ENCODE measurements around the gene FRYL. TPM values are rescaled to one million over a fixed set of nuclear protein-coding genes. Genes with fewer than 3 reads are reported as not detected.

Gene FRYL
- total RNA-seq, 2 experiments from 2014 or later, result 80.8 to 97.3 TPM

GRCh38 chr4:48575964-48576363 lies 204.1 kb downstream of the FRYL start:
- no peak overlapping the region for H3K4me3 Mint-ChIP-seq
- no peak for DNase-seq
- H3K9me3 Mint-ChIP-seq (ENCODE audit: low read depth), result no peaks in the 10 kb centered on the region
- ATAC-seq, result no peak
- H3K27ac Mint-ChIP-seq, result no peak overlapping the region
- CTCF ChIA-PET, result interaction anchor here (0.7 to 0.9 kb wide), 2 partner anchors 65 to 690 kb away, joined by 3 read pairs; no protein-coding TSS in a partner anchor
- H3K36me3 Mint-ChIP-seq, result peaks cover 22% of the 10 kb centered on the region
- peaks cover 4% of the 10 kb centered on the region for H3K4me1 Mint-ChIP-seq
- no peaks in the 10 kb centered on the region for H3K27me3 Mint-ChIP-seq

DNA sequence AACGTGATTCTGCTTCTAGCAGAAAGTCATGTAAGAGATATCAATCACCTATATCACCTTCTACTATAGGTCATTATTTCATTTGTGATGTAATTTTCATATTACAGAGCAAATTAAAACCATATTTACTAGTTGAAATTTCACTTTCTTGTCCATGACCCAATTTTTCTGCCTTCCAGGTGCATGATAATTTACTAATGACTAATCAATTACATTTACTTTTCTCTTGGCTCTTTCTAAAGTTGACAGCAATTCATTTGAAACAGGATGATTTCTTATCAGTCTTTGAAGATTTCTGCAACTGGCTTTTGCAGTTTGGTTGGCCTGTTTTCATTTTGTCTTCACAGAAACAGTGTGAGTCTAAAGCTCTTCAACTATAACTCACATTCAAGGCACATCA lies 208.6 kb downstream of the FRYL start:
- no peaks in the 10 kb centered on the region for H3K9me3 Mint-ChIP-seq (ENCODE audit: low read depth)
- ATAC-seq (no peak), DNase-seq (no peak)
- no peak overlapping the region for H3K4me3 Mint-ChIP-seq
- H3K4me1 Mint-ChIP-seq, result no peaks in the 10 kb centered on the region
- no peaks in the 10 kb centered on the region for H3K27me3 Mint-ChIP-seq
- CTCF ChIA-PET, result interaction anchor here (1.1 kb wide), 1 partner anchor 13 kb away, joined by 3 read pairs; no protein-coding TSS in a partner anchor
- H3K27ac Mint-ChIP-seq, result no peak overlapping the region
- H3K36me3 Mint-ChIP-seq, result peaks cover 19% of the 10 kb centered on the region

DNA sequence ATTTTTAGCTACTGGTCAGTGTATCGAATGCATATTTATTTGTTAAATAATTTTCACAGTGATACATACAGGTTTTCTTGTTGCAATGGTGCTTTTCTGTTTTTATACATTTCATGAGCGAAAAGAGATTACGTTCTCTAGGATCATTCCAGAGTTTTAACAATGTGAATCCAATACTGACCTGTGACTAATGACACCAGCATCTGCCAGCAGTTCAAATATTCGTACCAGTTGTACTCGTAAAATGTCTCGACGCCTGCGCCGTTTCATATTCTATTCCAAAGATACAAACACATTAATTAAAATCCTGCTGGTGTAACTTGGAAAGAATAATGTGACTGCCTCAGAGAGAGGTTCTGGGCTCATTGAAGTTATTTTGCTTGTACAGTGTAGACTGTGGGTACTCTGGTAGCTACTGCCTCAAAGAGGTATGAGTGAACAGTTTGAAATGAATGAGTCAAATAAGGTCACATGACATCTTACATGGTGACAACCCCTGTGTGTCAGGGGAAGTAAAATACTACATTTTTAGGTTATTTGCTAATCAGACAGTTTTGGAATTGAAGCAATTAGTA lies 209.3 kb downstream of the FRYL start:
- no peaks in the 10 kb centered on the region for H3K27me3 Mint-ChIP-seq
- CTCF ChIA-PET, result interaction anchor here (0.6 to 1.2 kb wide), 4 partner anchors 8 to 392 kb away, joined by 3 read pairs; no protein-coding TSS in a partner anchor
- no peak overlapping the region for H3K27ac Mint-ChIP-seq
- no peaks in the 10 kb centered on the region for H3K9me3 Mint-ChIP-seq (ENCODE audit: low read depth)
- H3K4me3 Mint-ChIP-seq, result no peak overlapping the region
- H3K4me1 Mint-ChIP-seq, result no peaks in the 10 kb centered on the region
- H3K36me3 Mint-ChIP-seq, result peaks cover 21% of the 10 kb centered on the region
- DNase-seq, result no peak
- ATAC-seq, result peak; percentile 30

- H3K36me3 Mint-ChIP-seq, result peaks cover 16% of the 10 kb centered on the region
- H3K27ac Mint-ChIP-seq, result no peak overlapping the region
- no peak overlapping the region for H3K4me3 Mint-ChIP-seq
- DNase-seq, result no peak
- no peaks in the 10 kb centered on the region for H3K9me3 Mint-ChIP-seq (ENCODE audit: low read depth)
- H3K27me3 Mint-ChIP-seq, result no peaks in the 10 kb centered on the region
- CTCF ChIA-PET, result no interaction called here
- ATAC-seq, result no peak
- H3K4me1 Mint-ChIP-seq, result no peaks in the 10 kb centered on the region
Measured at GRCh38 chr4:48566034-48566384, 214.1 kb downstream of the FRYL start.

DNA sequence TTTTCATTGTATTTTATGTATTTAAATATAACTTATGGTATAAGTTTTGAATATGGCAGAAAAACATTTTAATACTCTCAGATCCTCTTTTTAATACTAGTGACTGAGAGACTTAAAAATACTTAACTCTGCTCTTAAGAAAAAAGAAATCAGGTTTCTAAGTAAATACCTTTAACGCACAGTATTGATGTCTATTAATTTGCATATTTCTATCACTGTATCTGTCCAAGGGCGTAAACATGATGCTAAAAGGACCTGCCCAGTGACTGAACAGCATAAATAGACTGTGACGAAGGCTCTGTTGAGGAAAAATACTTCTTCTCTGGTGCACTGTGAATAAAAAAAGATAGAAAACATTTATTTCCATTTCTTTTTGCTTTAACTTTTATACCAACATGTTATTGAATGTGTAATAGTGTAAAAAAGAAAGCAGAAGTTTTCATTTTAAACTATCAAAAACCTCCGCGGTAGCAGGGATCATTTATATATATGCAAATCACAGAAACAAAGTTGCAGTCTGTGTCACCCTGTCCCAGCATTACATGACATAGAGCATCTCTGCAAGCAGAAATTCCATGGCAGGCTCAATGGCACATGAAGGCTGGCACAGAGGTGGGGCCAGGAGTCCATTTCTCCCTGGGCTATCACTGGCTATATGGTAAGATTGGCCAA lies 214.6 kb downstream of the FRYL start:
- CTCF ChIA-PET, result no interaction called here
- no peaks in the 10 kb centered on the region for H3K27me3 Mint-ChIP-seq

GRCh38 chr4:48564151-48564550 lies 215.9 kb downstream of the FRYL start:
- no peak overlapping the region for H3K27ac Mint-ChIP-seq
- CTCF ChIA-PET, result no interaction called here
- H3K4me3 Mint-ChIP-seq, result no peak overlapping the region
- no peaks in the 10 kb centered on the region for H3K9me3 Mint-ChIP-seq (ENCODE audit: low read depth)
- H3K4me1 Mint-ChIP-seq, result peaks cover under 1% of the 10 kb centered on the region
- DNase-seq (no peak), ATAC-seq (no peak)
- H3K36me3 Mint-ChIP-seq, result peaks cover 20% of the 10 kb centered on the region
- no peaks in the 10 kb centered on the region for H3K27me3 Mint-ChIP-seq

More for the DNA sequence above, 214.6 kb downstream of the FRYL start:
- Mint-ChIP-seq H3K9me3 (ENCODE audit: low read depth) (no peaks in the 10 kb centered on the region), H3K4me1 (no peaks in the 10 kb centered on the region), H3K4me3 (no peak overlapping the region), H3K27ac (no peak overlapping the region), H3K36me3 (peaks cover 13% of the 10 kb centered on the region)
- DNase-seq, result no peak
- ATAC-seq, result no peak

GRCh38 chr4:48558819-48559218 lies 221.3 kb downstream of the FRYL start:
- Mint-ChIP-seq H3K4me1 (peaks cover 3% of the 10 kb centered on the region), H3K9me3 (ENCODE audit: low read depth) (no peaks in the 10 kb centered on the region), H3K27me3 (no peaks in the 10 kb centered on the region), H3K36me3 (peaks cover 45% of the 10 kb centered on the region), H3K4me3 (no peak overlapping the region), H3K27ac (no peak overlapping the region)
- DNase-seq, result no peak
- CTCF ChIA-PET, result interaction anchor here (1.6 kb wide), 1 partner anchor 12 kb away, joined by 3 read pairs; no protein-coding TSS in a partner anchor
- no peak for ATAC-seq

DNA sequence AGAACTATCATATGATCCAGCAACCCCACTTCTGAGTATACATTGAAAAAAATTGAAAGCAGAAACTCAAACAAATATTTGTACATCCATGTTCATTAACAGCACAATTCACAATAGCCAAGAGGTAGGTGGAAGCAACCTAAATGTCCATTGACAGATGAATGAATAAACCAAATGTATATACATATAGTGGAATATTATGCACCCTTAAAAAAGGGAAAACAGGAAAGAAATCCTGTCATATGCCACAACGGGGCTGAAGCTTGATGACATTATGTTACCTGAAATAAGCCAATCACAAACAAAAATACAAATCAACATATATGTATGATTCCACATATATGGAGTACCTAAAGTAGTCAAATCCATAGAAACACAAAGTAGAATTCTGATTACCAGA lies 222.1 kb downstream of the FRYL start:
- DNase-seq, result no peak
- Mint-ChIP-seq H3K27ac (no peak overlapping the region), H3K9me3 (ENCODE audit: low read depth) (no peaks in the 10 kb centered on the region), H3K4me1 (peaks cover 3% of the 10 kb centered on the region), H3K27me3 (no peaks in the 10 kb centered on the region), H3K36me3 (peaks cover 51% of the 10 kb centered on the region), H3K4me3 (no peak overlapping the region)
- ATAC-seq, result no peak
- CTCF ChIA-PET, result interaction anchor here (1.6 kb wide), 1 partner anchor 13 kb away, joined by 3 read pairs; no protein-coding TSS in a partner anchor

- H3K9me3 Mint-ChIP-seq (ENCODE audit: low read depth), result no peaks in the 10 kb centered on the region
- H3K27me3 Mint-ChIP-seq, result no peaks in the 10 kb centered on the region
- H3K27ac Mint-ChIP-seq, result no peak overlapping the region
- H3K4me1 Mint-ChIP-seq, result peaks cover 3% of the 10 kb centered on the region
- CTCF ChIA-PET, result no interaction called here
- no peak for DNase-seq
- ATAC-seq, result no peak
- peaks cover 52% of the 10 kb centered on the region for H3K36me3 Mint-ChIP-seq
- no peak overlapping the region for H3K4me3 Mint-ChIP-seq
Measured at GRCh38 chr4:48557478-48557877, 222.6 kb downstream of the FRYL start.

GRCh38 chr4:48556268-48556667 lies 223.8 kb downstream of the FRYL start:
- H3K4me1 Mint-ChIP-seq, result peaks cover 3% of the 10 kb centered on the region
- no peak overlapping the region for H3K27ac Mint-ChIP-seq
- ATAC-seq, result no peak
- H3K4me3 Mint-ChIP-seq, result no peak overlapping the region
- H3K9me3 Mint-ChIP-seq (ENCODE audit: low read depth), result no peaks in the 10 kb centered on the region
- peaks cover 54% of the 10 kb centered on the region for H3K36me3 Mint-ChIP-seq
- H3K27me3 Mint-ChIP-seq, result no peaks in the 10 kb centered on the region
- CTCF ChIA-PET, result no interaction called here
- DNase-seq, result no peak

- Mint-ChIP-seq H3K36me3 (peaks cover 49% of the 10 kb centered on the region), H3K4me3 (no peak overlapping the region), H3K27me3 (no peaks in the 10 kb centered on the region), H3K9me3 (ENCODE audit: low read depth) (no peaks in the 10 kb centered on the region), H3K4me1 (peaks cover 3% of the 10 kb centered on the region), H3K27ac (no peak overlapping the region)
- DNase-seq (no peak), ATAC-seq (no peak)
- CTCF ChIA-PET, result no interaction called here
Measured at GRCh38 chr4:48554606-48555005, 225.5 kb downstream of the FRYL start.

DNA sequence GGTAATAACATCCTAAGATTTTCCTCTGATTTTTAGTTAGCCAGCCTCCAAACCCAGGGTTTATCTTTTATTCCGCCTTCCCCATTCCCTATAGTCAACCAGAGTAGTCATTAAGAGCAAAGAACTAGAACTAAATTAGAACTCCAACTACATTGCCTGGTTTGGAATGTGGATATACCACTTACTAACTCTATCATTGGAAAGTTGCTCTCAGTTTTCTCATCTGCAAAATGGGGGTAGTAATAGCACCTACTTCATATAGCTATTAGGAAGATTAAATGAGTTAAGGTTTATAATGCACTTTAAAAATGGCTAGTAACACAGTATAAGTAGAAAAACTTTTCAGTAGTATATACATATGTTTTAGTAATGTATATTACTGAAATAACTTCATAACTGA lies 226.4 kb downstream of the FRYL start:
- CTCF ChIA-PET, result no interaction called here
- H3K36me3 Mint-ChIP-seq, result peaks cover 45% of the 10 kb centered on the region
- no peaks in the 10 kb centered on the region for H3K27me3 Mint-ChIP-seq
- no peaks in the 10 kb centered on the region for H3K4me1 Mint-ChIP-seq
- ATAC-seq (no peak), DNase-seq (no peak)
- no peak overlapping the region for H3K4me3 Mint-ChIP-seq
- no peak overlapping the region for H3K27ac Mint-ChIP-seq
- H3K9me3 Mint-ChIP-seq (ENCODE audit: low read depth), result no peaks in the 10 kb centered on the region

DNA sequence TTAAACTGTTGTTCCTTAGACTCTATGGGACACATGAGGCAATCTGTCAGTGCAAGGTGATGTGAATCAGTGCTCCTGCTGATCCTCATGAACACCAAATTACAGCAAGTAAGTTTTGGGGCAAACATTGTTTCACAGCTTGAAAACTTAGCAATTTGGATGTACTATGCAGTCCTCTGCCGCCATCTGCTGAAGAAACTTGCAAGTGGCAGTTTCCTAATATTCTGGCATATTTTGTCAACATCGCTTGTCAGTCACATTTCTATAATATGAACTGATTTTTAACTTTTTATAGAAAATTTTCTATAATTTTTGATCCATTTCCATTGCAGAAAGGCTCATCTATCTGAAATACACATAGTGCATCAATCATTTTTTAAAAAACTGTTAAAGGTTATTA lies 233.7 kb downstream of the FRYL start:
- Mint-ChIP-seq H3K4me1 (no peaks in the 10 kb centered on the region), H3K27me3 (no peaks in the 10 kb centered on the region), H3K4me3 (no peak overlapping the region), H3K27ac (no peak overlapping the region), H3K36me3 (peaks cover 34% of the 10 kb centered on the region), H3K9me3 (ENCODE audit: low read depth) (no peaks in the 10 kb centered on the region)
- ATAC-seq, result no peak
- CTCF ChIA-PET, result interaction anchor here (1.0 to 1.9 kb wide), 6 partner anchors 9 to 398 kb away, joined by 3 to 6 read pairs (median 5); no protein-coding TSS in a partner anchor
- peak; percentile 51 for DNase-seq

- Mint-ChIP-seq H3K4me1 (no peaks in the 10 kb centered on the region), H3K27ac (no peak overlapping the region), H3K27me3 (no peaks in the 10 kb centered on the region), H3K9me3 (ENCODE audit: low read depth) (no peaks in the 10 kb centered on the region), H3K4me3 (no peak overlapping the region), H3K36me3 (peaks cover 43% of the 10 kb centered on the region)
- no peak for ATAC-seq
- DNase-seq, result no peak
- CTCF ChIA-PET, result interaction anchor here (1.1 kb wide), 1 partner anchor 9 kb away, joined by 3 read pairs; no protein-coding TSS in a partner anchor
Measured at GRCh38 chr4:48543796-48544195, 236.3 kb downstream of the FRYL start.

All from activated CD8-positive, alpha-beta memory T cell treated with anti-CD3 and anti-CD28 coated beads, Interleukin-2, amount 10 ng/mL, durations not matched to agents 7 days and 5 days (primary cell).